Glutamatergic neuron (in vitro differentiated cells): ENCODE data around the gene GPR152. TPM values are rescaled to one million over a fixed set of nuclear protein-coding genes. Genes with fewer than 3 reads are reported as not detected.
A peak's percentile ranks its signal among the peaks of the same experiment; 100 is the strongest.

Experiments used
- DNase-seq: peaks from one replicate; pipeline ENCODE4 v3.0.0; 2022
- H3K27ac Mint-ChIP-seq: one replicate; pipeline ENCODE4 v1.8.0; 2020; ENCODE audit warnings: mild to moderate bottlenecking, mixed read lengths, inconsistent platforms; ENCODE audit not compliant: unreplicated experiment
- H3K27me3 Mint-ChIP-seq: one replicate; pipeline ENCODE4 v1.8.0; 2020; ENCODE audit warnings: mild to moderate bottlenecking, moderate library complexity, mixed read lengths, inconsistent platforms; ENCODE audit not compliant: unreplicated experiment
- H3K36me3 Mint-ChIP-seq: one replicate; pipeline ENCODE4 v1.8.0; 2020; ENCODE audit warnings: mild to moderate bottlenecking, mixed read lengths, inconsistent platforms; ENCODE audit not compliant: unreplicated experiment
- H3K4me1 Mint-ChIP-seq: one replicate; pipeline ENCODE4 v1.8.0; 2020; ENCODE audit warnings: mild to moderate bottlenecking, low read depth, mixed read lengths, inconsistent platforms; ENCODE audit not compliant: unreplicated experiment
- H3K4me3 Mint-ChIP-seq: one replicate; pipeline ENCODE4 v1.8.0; 2020; ENCODE audit warnings: mild to moderate bottlenecking, mixed read lengths, inconsistent platforms; ENCODE audit not compliant: unreplicated experiment
- H3K9me3 Mint-ChIP-seq: one replicate; pipeline ENCODE4 v1.8.0; 2020; ENCODE audit warnings: mild to moderate bottlenecking, moderate library complexity, mixed read lengths, inconsistent platforms; ENCODE audit not compliant: unreplicated experiment
- total RNA-seq: library from RNA; stranded (reverse); fragmentation: NEBNext Ultra II Directional; extraction: Animal tissue kit (Norgen Biotek cat#: 25700); gene quantifications from one replicate; pipeline ENCODE4 v1.2.1, GENCODE V29; 2021; ENCODE audit not compliant: unreplicated experiment
- TF ChIP-seq, protein P1 (sequence below): fragments of 200-600 bp; sonication (generic); IDR thresholded peaks from one replicate; pipeline ENCODE4 v1.5.0; 2021; ENCODE audit not compliant: partially characterized antibody, unreplicated experiment

Gene GPR152
- total RNA-seq, 1 donor from 2014 or later = not detected

DNA sequence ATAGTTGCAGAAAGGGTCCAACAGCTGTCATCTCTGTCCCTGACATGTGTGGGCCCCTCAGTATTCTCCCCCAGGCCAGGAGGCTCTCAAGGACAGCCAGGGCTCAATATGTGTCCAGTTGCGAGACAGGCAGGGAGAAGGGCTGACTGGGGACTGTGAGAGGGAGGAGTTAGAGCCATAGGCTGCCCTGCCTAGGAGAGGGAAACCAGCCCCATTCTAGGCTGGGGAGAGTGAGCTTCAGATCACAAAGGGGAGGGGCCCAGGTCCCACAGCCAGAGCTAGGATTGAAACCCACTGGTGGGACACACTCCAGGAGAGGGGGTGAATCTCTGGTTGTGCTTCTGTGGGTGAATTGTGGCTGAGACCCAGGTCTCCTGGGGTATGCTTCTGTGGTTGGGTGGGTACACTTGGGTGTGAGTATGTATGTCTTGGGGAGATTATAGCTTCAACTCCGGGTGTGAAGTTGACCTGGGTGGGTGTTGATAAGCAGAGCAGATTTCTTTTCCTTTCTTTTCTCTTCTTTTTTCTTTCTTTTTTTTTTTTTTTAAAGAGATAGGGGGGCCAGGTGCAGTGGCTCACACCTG is 39.2 kb downstream of the GPR152 start:
- TF ChIP-seq, protein P1, sequence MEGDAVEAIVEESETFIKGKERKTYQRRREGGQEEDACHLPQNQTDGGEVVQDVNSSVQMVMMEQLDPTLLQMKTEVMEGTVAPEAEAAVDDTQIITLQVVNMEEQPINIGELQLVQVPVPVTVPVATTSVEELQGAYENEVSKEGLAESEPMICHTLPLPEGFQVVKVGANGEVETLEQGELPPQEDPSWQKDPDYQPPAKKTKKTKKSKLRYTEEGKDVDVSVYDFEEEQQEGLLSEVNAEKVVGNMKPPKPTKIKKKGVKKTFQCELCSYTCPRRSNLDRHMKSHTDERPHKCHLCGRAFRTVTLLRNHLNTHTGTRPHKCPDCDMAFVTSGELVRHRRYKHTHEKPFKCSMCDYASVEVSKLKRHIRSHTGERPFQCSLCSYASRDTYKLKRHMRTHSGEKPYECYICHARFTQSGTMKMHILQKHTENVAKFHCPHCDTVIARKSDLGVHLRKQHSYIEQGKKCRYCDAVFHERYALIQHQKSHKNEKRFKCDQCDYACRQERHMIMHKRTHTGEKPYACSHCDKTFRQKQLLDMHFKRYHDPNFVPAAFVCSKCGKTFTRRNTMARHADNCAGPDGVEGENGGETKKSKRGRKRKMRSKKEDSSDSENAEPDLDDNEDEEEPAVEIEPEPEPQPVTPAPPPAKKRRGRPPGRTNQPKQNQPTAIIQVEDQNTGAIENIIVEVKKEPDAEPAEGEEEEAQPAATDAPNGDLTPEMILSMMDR = no peak
- H3K36me3 Mint-ChIP-seq = no peaks in the 10 kb centered on the region
- DNase-seq = no peak
- H3K27ac Mint-ChIP-seq = peak overlapping the region; percentile 55
- peak overlapping the region; percentile 44 for H3K4me3 Mint-ChIP-seq
- H3K27me3 Mint-ChIP-seq = peaks cover 19% of the 10 kb centered on the region
- H3K9me3 Mint-ChIP-seq = no peaks in the 10 kb centered on the region
- H3K4me1 Mint-ChIP-seq = peaks cover 6% of the 10 kb centered on the region

DNA sequence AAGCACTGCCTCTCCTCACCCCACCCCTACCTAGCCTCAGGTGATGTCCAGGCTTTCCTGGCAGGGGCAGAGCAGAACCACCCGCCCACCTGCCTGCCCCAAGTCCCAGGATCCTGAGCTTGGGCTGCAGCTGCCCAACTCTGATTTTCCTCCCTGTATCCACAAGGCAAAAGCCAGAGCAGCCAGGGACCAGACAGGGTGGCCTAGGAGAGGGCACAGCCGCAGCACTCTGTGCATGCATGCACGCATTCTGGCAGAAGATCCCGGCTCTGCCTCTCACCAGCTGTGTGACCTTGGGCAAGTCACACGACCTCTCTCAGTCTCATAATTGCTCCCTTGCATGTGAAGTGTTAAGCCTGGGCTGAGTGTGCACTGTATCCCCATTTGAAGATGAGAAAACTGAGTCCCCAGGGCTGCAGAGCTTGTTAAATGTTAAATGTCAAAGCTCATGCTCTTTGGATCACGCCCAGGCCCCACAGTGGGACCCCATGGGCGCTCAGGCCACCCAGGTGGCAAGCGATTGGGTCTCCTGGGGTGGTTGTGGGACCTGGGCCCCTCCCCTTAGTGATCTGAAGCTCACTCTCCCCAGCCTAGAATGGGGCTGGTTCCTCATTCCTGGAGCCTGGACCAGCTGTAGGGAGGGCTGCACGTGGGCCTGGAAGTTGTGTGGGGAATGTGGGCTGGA is 39.9 kb downstream of the GPR152 start:
- TF ChIP-seq, protein P1 = no peak
- H3K4me1 Mint-ChIP-seq = peaks cover 6% of the 10 kb centered on the region
- no peaks in the 10 kb centered on the region for H3K36me3 Mint-ChIP-seq
- no peaks in the 10 kb centered on the region for H3K9me3 Mint-ChIP-seq
- no peak overlapping the region for H3K4me3 Mint-ChIP-seq
- no peak overlapping the region for H3K27ac Mint-ChIP-seq
- DNase-seq = no peak
- peaks cover 15% of the 10 kb centered on the region for H3K27me3 Mint-ChIP-seq

DNA sequence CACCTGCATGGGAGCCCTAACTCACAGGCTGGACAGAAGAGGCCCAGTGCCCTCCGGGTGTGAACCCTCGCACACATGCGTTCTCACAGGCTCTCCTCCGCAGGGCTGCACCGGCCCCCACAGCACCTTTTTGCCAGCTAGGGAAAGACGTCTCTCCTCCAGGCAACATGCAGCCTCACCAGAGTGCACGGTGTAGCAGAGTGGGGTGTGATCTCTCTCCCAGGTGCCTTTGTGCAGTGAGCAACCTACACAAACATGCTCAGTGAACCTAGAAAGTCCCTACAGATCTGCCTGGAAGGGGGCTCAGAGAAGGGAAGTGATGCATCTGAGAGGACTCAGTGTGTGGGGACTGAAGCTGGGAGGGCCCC is 40.8 kb downstream of the GPR152 start:
- TF ChIP-seq, protein P1 = no peak
- Mint-ChIP-seq H3K4me3 (no peak overlapping the region), H3K27me3 (peaks cover 16% of the 10 kb centered on the region), H3K36me3 (no peaks in the 10 kb centered on the region), H3K4me1 (peaks cover 10% of the 10 kb centered on the region), H3K27ac (no peak overlapping the region), H3K9me3 (no peaks in the 10 kb centered on the region)
- no peak for DNase-seq

DNA sequence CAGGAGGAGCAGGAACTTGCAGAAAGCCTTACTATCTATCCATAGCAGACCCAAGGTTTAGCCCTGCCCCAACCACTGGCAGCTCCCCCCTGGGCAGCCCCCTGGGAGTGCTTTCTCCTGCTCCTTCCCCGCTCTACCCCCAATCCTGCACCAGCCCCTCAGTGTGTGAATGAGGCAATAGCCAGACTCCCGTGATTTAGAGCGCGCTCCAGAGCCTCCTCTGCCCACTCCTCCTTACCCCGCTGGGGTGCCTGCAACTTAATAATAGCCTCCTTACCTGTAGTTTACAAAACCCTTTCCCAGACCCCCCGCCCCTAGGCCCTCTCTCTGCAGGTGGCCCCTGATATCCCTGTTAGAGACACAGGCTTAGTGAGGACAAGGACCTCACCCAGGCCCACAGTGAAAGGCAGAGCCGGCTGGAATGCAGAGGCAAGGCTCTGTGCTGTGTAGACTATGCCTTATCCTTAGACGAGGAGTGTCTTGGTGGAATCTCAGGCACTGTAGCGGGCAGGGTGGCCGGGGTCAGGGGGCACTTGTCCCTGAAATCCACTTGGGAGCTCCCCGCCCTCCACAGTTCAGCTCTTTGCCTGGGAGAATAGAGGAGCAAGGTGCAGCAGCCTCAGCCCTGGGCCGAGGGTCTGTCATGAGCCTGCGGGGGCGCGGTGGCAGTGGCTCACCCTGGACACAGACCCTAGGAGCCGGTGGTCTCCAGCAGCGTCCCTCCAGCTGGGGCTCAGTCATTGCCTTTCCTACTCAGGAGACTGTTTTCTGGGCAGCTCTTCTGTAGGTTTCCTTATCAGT is 41.3 kb downstream of the GPR152 start:
- Mint-ChIP-seq H3K27ac (no peak overlapping the region), H3K9me3 (no peaks in the 10 kb centered on the region), H3K27me3 (peaks cover 11% of the 10 kb centered on the region), H3K4me1 (peaks cover 10% of the 10 kb centered on the region), H3K36me3 (no peaks in the 10 kb centered on the region), H3K4me3 (no peak overlapping the region)
- TF ChIP-seq, protein P1 = no peak
- DNase-seq = no peak
